Large intestine (tissue), 3 donors: Measurements from ENCODE around the gene FICD. TPM values are rescaled to one million over a fixed set of nuclear protein-coding genes. Genes with fewer than 3 reads are reported as not detected.
A peak's percentile ranks its signal among the peaks of the same experiment; 100 is the strongest.

Source experiments
- DNase-seq, 2 donors: peaks; one replicate each; pipeline versions ENCODE4 v3.0.0 to v3.0.0-alpha.2; 2013
- H3K27ac ChIP-seq: one replicate; pipeline ENCODE4 v1.5.1; 2013; ENCODE audit warnings: low read length
- H3K27me3 ChIP-seq: 2 replicates; pipeline ENCODE4 v1.6.1; 2013; ENCODE audit warnings: low read length; ENCODE audit not compliant: control insufficient read depth, insufficient read depth
- H3K36me3 ChIP-seq: 2 replicates; pipeline ENCODE4 v1.6.1; 2013; ENCODE audit warnings: low read length; ENCODE audit not compliant: control insufficient read depth, insufficient read depth
- H3K4me1 ChIP-seq: one replicate; pipeline ENCODE4 v1.6.1; 2013; ENCODE audit warnings: low read length; ENCODE audit not compliant: control insufficient read depth, insufficient read depth
- H3K4me3 ChIP-seq: one replicate; pipeline ENCODE4 v1.5.1; 2013; ENCODE audit warnings: low read length
- H3K9me3 ChIP-seq: one replicate; pipeline ENCODE4 v1.6.1; 2013; ENCODE audit warnings: mild to moderate bottlenecking, low read depth, low read length, moderate library complexity; ENCODE audit not compliant: control insufficient read depth
- WGBS: methylation state at CpG from one replicate; pipeline ENCODE4 v1.1.5; 2013; ENCODE audit warnings: low lambda C conversion rate; ENCODE audit not compliant: insufficient coverage; 5-methylcytosine and 5-hydroxymethylcytosine counted together
- polyA plus RNA-seq: library from polyadenylated mRNA; unstranded; fragments of 120-200 nt; gene quantifications from one replicate; pipeline ENCODE4 v1.2.1, GENCODE V29; 2013

FICD gene
- polyA plus RNA-seq, 1 donor, result 2.5 TPM

GRCh38 chr12:108565146-108565545 is 50.1 kb downstream of the FICD start:
- DNase-seq, result no peak
- no peaks in the 10 kb centered on the region for H3K9me3 ChIP-seq
- H3K27ac ChIP-seq, result no peak overlapping the region
- no peaks in the 10 kb centered on the region for H3K27me3 ChIP-seq
- peaks cover 48% of the 10 kb centered on the region for H3K36me3 ChIP-seq
- H3K4me1 ChIP-seq, result no peaks in the 10 kb centered on the region
- WGBS, result no CpG with 5 or more reads among the region's 3 CpGs
- no peak overlapping the region for H3K4me3 ChIP-seq

- peaks cover 48% of the 10 kb centered on the region for H3K36me3 ChIP-seq
Observed at GRCh38 chr12:108565976-108566375, 50.9 kb downstream of the FICD start.

GRCh38 chr12:108566452-108566851 is 51.4 kb downstream of the FICD start:
- DNase-seq, result no peak
- H3K4me1 ChIP-seq, result no peaks in the 10 kb centered on the region
- peaks cover 48% of the 10 kb centered on the region for H3K36me3 ChIP-seq
- no peaks in the 10 kb centered on the region for H3K9me3 ChIP-seq
- no CpG with 5 or more reads among the region's 4 CpGs for WGBS
- H3K27ac ChIP-seq, result no peak overlapping the region
- no peak overlapping the region for H3K4me3 ChIP-seq
- no peaks in the 10 kb centered on the region for H3K27me3 ChIP-seq

More at GRCh38 chr12:108565976-108566375, 50.9 kb downstream of the FICD start:
- H3K4me3 ChIP-seq, result no peak overlapping the region
- no peak for DNase-seq
- H3K9me3 ChIP-seq, result no peaks in the 10 kb centered on the region
- H3K27me3 ChIP-seq, result no peaks in the 10 kb centered on the region
- H3K27ac ChIP-seq, result no peak overlapping the region
- H3K4me1 ChIP-seq, result no peaks in the 10 kb centered on the region
- WGBS, result no CpG with 5 or more reads among the region's 2 CpGs

- Histone ChIP-seq H3K4me3 (no peak overlapping the region), H3K27ac (peak overlapping the region; percentile 12), H3K36me3 (peaks cover 48% of the 10 kb centered on the region), H3K4me1 (no peaks in the 10 kb centered on the region), H3K9me3 (no peaks in the 10 kb centered on the region), H3K27me3 (no peaks in the 10 kb centered on the region)
- WGBS, result no CpG with 5 or more reads among the region's 7 CpGs
- DNase-seq, result no peak
Observed at GRCh38 chr12:108567406-108568337, 52.6 kb downstream of the FICD start.

- Histone ChIP-seq H3K4me1 (no peaks in the 10 kb centered on the region), H3K36me3 (peaks cover 48% of the 10 kb centered on the region), H3K27ac (no peak overlapping the region), H3K27me3 (no peaks in the 10 kb centered on the region), H3K9me3 (no peaks in the 10 kb centered on the region), H3K4me3 (no peak overlapping the region)
- no peak for DNase-seq
- WGBS, result no CpG with 5 or more reads among the region's 10 CpGs
Observed at GRCh38 chr12:108568338-108569154, 53.5 kb downstream of the FICD start.

Other genes with a start within 250 kb of the FICD start
- 3.4 TPM for gene CMKLR1, start 176.0 kb upstream of the FICD start, polyA plus RNA-seq
- gene SART3, start 45.9 kb downstream of the FICD start, polyA plus RNA-seq, result 52.7 TPM
- gene ISCU, start 47.3 kb downstream of the FICD start, polyA plus RNA-seq, result 103 TPM
- gene TMEM119, start 82.8 kb downstream of the FICD start, polyA plus RNA-seq, result 14.6 TPM
- 5.6 TPM for gene SELPLG, start 118.6 kb downstream of the FICD start, polyA plus RNA-seq
- 68.4 TPM for gene CORO1C, start 216.2 kb downstream of the FICD start, polyA plus RNA-seq